Measurements from ENCODE around the gene B4GAT1. TPM values are rescaled to one million over a fixed set of nuclear protein-coding genes. Genes with fewer than 3 reads are reported as not detected.

B4GAT1 gene
- total and polyA plus RNA-seq, 3 donors from 2014 or later: 23.2 to 45.1 (median 28.2) TPM

- peak; percentile 78 for DNase-seq
- TF ChIP-seq, protein P1, sequence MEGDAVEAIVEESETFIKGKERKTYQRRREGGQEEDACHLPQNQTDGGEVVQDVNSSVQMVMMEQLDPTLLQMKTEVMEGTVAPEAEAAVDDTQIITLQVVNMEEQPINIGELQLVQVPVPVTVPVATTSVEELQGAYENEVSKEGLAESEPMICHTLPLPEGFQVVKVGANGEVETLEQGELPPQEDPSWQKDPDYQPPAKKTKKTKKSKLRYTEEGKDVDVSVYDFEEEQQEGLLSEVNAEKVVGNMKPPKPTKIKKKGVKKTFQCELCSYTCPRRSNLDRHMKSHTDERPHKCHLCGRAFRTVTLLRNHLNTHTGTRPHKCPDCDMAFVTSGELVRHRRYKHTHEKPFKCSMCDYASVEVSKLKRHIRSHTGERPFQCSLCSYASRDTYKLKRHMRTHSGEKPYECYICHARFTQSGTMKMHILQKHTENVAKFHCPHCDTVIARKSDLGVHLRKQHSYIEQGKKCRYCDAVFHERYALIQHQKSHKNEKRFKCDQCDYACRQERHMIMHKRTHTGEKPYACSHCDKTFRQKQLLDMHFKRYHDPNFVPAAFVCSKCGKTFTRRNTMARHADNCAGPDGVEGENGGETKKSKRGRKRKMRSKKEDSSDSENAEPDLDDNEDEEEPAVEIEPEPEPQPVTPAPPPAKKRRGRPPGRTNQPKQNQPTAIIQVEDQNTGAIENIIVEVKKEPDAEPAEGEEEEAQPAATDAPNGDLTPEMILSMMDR (IDR thresholded peaks at IDR 0.05): peak; percentile 95 to 97 (median 96)
- TF ChIP-seq POLR2A (IDR thresholded peaks at IDR 0.05): no peak
- Histone ChIP-seq H3K36me3 (ENCODE audit: low read depth, missing control alignments) (no peaks in the 10 kb centered on the region), H3K27ac (no peak overlapping the region), H3K4me3 (no peak overlapping the region), H3K27me3 (no peaks in the 10 kb centered on the region), H3K9me3 (no peaks in the 10 kb centered on the region), H3K4me1 (peaks cover 22% of the 10 kb centered on the region)
- intact Hi-C loops (cut with DNase I; ENCODE audit: low total_unique reads): no loop called here
- 23 to 44% methylated on average over 15 to 19 of the region's 19 CpGs for WGBS, 2 donors
Measured at GRCh38 chr11:66328302-66329144, 18.9 kb downstream of the B4GAT1 start.

DNA sequence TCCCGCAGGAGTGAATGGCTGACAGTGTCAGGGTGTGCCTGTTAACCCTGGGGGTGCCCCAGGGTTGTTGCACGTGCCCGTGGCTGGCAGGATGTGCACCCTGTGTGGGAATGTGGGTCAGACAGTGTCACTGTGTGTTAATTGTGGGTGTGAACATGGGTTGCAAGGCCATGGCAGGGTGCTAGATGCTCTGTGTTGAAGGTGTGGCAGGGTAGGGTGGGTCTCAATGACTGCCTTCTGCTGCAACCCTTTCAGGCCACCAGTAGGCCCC lies 19.5 kb downstream of the B4GAT1 start:
- intact Hi-C loops (cut with DNase I; ENCODE audit: low total_unique reads): no loop called here
- 74 to 100% methylated on average over 1 to 3 of the region's 3 CpGs for WGBS, 2 donors

GRCh38 chr11:66327171-66328030 lies 20.0 kb downstream of the B4GAT1 start:
- DNase-seq: no peak

More for the DNA sequence above, 19.5 kb downstream of the B4GAT1 start:
- DNase-seq: no peak
- Histone ChIP-seq H3K4me3 (no peak overlapping the region), H3K4me1 (peaks cover 22% of the 10 kb centered on the region), H3K36me3 (ENCODE audit: low read depth, missing control alignments) (no peaks in the 10 kb centered on the region), H3K9me3 (no peaks in the 10 kb centered on the region), H3K27me3 (no peaks in the 10 kb centered on the region), H3K27ac (no peak overlapping the region)
- TF ChIP-seq POLR2A (IDR thresholded peaks at IDR 0.05): no peak
- TF ChIP-seq, protein P1 (IDR thresholded peaks at IDR 0.05): no peak

GRCh38 chr11:66326261-66327111 lies 20.9 kb downstream of the B4GAT1 start:
- TF ChIP-seq, protein P1 (IDR thresholded peaks at IDR 0.05): no peak
- no peak for TF ChIP-seq POLR2A (IDR thresholded peaks at IDR 0.05)
- Histone ChIP-seq H3K9me3 (no peaks in the 10 kb centered on the region), H3K4me3 (no peak overlapping the region), H3K4me1 (peaks cover 25% of the 10 kb centered on the region), H3K27me3 (no peaks in the 10 kb centered on the region), H3K27ac (peak overlapping the region in 1 of 2 donors; percentile 53), H3K36me3 (ENCODE audit: low read depth, missing control alignments) (no peaks in the 10 kb centered on the region)
- 44 to 50% methylated on average over 11 to 13 of the region's 21 CpGs for WGBS, 2 donors
- DNase-seq: no peak
- intact Hi-C loops (cut with DNase I; ENCODE audit: low total_unique reads): no loop called here

More at GRCh38 chr11:66327171-66328030, 20.0 kb downstream of the B4GAT1 start:
- Histone ChIP-seq H3K27me3 (no peaks in the 10 kb centered on the region), H3K4me3 (no peak overlapping the region), H3K9me3 (no peaks in the 10 kb centered on the region), H3K27ac (peak overlapping the region in 1 of 2 donors; percentile 53), H3K36me3 (ENCODE audit: low read depth, missing control alignments) (no peaks in the 10 kb centered on the region), H3K4me1 (peaks cover 23% of the 10 kb centered on the region)
- no peak for TF ChIP-seq POLR2A (IDR thresholded peaks at IDR 0.05)
- TF ChIP-seq, protein P1 (IDR thresholded peaks at IDR 0.05): no peak
- 79% methylated on average over 10 of the region's 10 CpGs; no CpG with 5 or more reads in 1 of the 2 donors for WGBS, 2 donors
- intact Hi-C loops (cut with DNase I; ENCODE audit: low total_unique reads): no loop called here

Data from testis (tissue), 3 donors.